ENCODE measurements around the gene TTR.

The TTR gene

GRCh38 chr18:31581498-31582197 lies 10.0 kb upstream of the TTR start:
- DNase-seq (no peak), ATAC-seq (no peak)

- peak; percentile 61 for ATAC-seq
- no peak for DNase-seq
Observed at GRCh38 chr18:31583185-31583854, 8.4 kb upstream of the TTR start.

DNA sequence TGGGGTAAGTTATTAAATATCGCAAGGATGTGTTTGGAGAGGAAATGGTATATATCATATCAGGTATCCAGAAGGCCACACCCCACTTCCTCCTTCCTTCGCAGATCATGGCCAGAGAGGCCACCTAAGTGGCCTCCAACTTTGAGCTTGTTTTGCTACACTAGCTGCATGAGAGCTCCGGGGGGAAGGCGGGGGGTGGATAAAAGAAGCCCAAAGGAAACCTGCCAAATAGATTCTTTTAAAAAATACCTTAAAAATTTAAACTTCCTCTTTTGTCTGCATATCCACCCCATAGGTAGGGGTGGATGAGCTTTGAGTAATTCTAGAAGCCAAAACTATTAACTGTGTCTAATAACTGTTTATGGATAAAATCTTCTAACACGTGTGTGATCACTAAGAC lies 5.7 kb upstream of the TTR start:
- no peak for DNase-seq
- no peak for ATAC-seq

GRCh38 chr18:31586616-31587015 lies 5.1 kb upstream of the TTR start:
- no peak for ATAC-seq
- no peak for DNase-seq

- ATAC-seq (no peak), DNase-seq (no peak)
Observed at GRCh38 chr18:31587529-31587928, 4.1 kb upstream of the TTR start.

GRCh38 chr18:31590570-31590969 lies 1.1 kb upstream of the TTR start:
- ATAC-seq (no peak), DNase-seq (no peak)

GRCh38 chr18:31591113-31591512 lies 564 bp upstream of the TTR start:
- DNase-seq (no peak), ATAC-seq (no peak)

GRCh38 chr18:31592506-31593157 lies 955 bp downstream of the TTR start:
- ATAC-seq: no peak
- no peak for DNase-seq

DNA sequence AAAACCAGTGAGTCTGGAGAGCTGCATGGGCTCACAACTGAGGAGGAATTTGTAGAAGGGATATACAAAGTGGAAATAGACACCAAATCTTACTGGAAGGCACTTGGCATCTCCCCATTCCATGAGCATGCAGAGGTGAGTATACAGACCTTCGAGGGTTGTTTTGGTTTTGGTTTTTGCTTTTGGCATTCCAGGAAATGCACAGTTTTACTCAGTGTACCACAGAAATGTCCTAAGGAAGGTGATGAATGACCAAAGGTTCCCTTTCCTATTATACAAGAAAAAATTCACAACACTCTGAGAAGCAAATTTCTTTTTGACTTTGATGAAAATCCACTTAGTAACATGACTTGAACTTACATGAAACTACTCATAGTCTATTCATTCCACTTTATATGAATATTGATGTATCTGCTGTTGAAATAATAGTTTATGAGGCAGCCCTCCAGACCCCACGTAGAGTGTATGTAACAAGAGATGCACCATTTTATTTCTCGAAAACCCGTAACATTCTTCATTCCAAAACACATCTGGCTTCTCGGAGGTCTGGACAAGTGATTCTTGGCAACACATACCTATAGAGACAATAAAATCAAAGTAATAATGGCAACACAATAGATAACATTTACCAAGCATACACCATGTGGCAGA lies 3.6 kb downstream of the TTR start:
- DNase-seq (no peak), ATAC-seq (no peak)

DNA sequence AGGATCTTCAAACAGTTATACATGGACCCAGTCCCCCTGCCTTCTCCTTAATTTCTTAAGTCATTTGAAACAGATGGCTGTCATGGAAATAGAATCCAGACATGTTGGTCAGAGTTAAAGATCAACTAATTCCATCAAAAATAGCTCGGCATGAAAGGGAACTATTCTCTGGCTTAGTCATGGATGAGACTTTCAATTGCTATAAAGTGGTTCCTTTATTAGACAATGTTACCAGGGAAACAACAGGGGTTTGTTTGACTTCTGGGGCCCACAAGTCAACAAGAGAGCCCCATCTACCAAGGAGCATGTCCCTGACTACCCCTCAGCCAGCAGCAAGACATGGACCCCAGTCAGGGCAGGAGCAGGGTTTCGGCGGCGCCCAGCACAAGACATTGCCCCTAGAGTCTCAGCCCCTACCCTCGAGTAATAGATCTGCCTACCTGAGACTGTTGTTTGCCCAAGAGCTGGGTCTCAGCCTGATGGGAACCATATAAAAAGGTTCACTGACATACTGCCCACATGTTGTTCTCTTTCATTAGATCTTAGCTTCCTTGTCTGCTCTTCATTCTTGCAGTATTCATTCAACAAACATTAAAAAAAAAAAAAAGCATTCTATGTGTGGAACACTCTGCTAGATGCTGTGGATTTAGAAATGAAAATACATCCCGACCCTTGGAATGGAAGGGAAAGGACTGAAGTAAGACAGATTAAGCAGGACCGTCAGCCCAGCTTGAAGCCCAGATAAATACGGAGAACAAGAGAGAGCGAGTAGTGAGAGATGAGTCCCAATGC lies 4.6 kb downstream of the TTR start:
- ATAC-seq (no peak), DNase-seq (no peak)

GRCh38 chr18:31598021-31598805 lies 6.5 kb downstream of the TTR start:
- DNase-seq (no peak), ATAC-seq (no peak)

GRCh38 chr18:31603315-31603714 lies 11.6 kb downstream of the TTR start:
- ATAC-seq (peak; percentile 68), DNase-seq (peak; percentile 11)

DNA sequence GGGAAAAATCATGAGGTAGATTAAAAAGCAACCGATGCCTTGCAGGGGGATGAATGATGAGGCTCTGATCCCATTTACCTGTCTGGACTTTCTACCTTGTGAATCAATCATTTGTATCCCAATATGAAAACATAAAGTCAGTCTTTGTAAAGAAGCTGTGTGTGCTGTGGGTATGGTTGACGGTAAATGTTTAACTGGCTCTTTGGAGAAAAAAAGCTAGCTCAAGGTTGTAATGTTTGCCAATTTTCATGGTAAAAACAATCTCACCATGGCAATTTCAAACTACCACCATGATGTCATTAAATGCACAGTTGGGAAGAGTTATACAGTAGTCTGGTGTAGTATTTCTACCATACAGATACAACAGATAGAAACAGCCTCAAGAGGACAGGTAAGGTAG lies 14.6 kb downstream of the TTR start:
- DNase-seq (no peak), ATAC-seq (no peak)

GRCh38 chr18:31607384-31607783 lies 15.7 kb downstream of the TTR start:
- DNase-seq (no peak), ATAC-seq (no peak)

DNA sequence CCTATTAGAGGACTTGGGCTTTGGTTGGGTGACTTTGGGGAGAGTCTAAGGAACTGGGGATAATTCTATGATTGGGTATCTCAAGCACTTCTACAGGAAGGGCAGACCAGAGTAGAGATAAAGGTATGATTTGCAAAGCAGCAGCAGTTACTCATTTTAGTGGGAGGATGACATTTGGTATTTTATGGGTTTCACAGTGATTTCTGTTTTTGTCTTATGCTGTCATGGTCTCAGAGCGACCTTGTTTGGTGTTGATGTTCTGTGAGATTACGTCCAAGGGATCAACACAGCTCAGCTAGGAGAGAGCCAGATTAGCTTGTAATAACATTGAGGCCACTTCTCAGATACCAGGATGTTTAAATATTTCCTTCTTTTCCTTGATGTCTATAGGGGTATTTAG lies 18.2 kb downstream of the TTR start:
- DNase-seq (no peak), ATAC-seq (no peak)

DNA sequence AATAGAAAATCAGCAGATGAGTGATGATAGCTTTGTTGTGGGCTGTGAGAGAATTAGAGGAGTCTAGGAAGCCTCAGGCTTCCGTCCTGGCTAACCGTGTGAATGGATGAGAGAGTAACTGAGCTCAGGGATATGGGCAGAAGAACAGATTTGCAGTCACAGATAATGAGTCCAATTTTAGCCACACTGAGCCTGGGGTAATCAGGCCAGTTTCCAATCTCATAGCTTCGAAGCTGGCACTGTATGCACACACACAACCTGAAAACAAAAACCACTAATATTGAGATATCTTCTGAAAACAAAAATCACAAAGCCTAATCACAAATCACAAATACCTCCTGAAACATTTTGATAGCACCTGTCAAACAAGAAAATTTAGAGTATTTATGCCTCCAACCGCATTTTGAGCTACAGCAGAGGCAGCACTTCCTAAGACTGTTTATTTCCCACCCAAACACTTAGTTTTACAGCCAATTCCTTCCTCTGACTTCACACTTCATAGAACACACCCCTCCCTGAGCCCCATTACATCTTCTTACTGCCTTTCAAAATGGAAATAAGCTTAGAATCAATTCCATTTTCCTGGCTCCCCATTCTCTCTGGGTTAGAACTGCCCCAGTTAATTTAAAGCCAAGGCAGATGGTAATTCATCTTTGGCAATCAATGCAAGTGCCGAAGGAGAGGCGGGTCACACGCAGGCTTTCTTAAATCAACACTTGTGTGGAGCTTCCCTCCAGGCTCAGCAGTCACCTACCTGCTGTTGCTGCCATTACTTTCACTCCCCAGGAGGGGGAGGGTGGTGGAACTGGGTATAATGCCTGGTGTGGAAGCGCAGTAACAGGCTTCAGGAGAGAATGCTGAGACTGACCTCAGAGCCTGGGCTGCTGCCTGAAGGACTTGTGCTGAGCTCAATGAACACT lies 18.9 kb downstream of the TTR start:
- DNase-seq (no peak), ATAC-seq (peak; percentile 40)

GRCh38 chr18:31611511-31611910 lies 19.8 kb downstream of the TTR start:
- no peak for ATAC-seq
- DNase-seq: no peak

DNA sequence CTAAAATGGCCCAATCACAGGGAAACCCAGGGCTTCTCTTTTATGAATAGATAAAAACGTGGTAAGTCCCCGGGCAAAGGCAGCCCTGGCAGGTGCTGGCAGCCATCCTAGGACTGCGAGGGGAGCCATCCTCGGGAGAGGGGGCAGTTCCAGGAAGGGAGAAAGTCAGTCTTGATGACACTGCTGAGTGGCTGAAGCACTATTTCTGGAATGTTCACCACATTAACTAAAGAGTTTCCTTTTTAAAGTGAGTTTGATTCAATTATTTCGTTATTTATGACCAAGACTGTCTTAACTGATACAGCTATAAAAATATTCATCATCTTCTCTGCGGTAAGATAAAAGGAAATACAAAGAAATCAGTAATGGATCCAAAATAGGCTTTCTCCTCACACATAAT lies 20.4 kb downstream of the TTR start:
- no peak for ATAC-seq
- no peak for DNase-seq

DNA sequence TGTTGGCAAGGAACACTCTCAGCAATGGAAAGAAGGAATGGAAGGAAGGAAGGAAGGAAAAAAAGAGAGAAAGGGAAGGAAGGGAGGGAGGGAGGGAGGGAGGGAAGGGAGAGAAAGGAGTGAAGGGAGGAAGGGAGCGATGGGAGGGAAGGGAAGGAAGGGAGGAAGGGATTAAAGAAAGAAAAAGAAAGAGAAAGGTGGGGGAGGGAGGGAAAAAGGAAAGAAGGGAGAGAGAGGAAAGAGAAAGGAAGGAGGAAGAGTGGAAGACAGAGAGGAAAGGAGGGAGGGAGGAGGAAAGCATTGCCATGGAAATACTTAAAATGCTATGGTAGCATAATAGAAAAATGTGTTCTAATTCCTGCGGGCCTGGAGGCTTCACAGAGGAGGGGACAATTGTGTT lies 22.4 kb downstream of the TTR start:
- ATAC-seq (no peak), DNase-seq (no peak)

DNA sequence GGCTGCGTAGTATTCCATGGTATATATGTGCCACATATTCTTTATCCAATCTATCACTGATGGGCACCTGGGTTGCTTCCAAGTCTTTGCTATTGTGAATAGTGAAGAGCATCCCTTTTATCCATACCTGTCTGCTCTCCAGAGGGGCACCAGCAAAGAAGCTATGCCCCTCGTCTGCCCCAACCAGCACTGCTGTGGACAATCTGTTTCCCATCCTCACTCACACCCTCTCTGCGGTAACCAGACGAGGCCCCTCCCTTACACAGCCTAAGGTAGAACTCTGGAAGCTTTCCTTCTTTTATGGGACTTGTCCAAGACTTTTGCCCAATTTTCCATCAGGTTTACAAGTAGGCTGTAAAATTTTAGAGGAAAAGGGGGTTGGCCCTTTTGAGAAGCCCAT lies 24.9 kb downstream of the TTR start:
- ATAC-seq: no peak

More for the DNA sequence above, 24.9 kb downstream of the TTR start:
- DNase-seq: no peak
